Stimulated activated CD4-positive, alpha-beta T cell treated with anti-CD3 and anti-CD28 coated beads, Interleukin-15, amount 100 ng/mL, for 24 hours (primary cell): ENCODE data around the gene HIVEP1.

Experiments
- DNase-seq: peaks from one replicate; pipeline ENCODE4 v3.0.0-alpha.2; 2020

Gene HIVEP1

GRCh38 chr6:12020187-12020791 is 8.2 kb downstream of the HIVEP1 start:
- no peak for DNase-seq

- DNase-seq = no peak
Measured at GRCh38 chr6:12022481-12022880, 10.4 kb downstream of the HIVEP1 start.

- DNase-seq = no peak
Measured at GRCh38 chr6:12022953-12023388, 10.9 kb downstream of the HIVEP1 start.

GRCh38 chr6:12024216-12024615 is 12.1 kb downstream of the HIVEP1 start:
- no peak for DNase-seq

- no peak for DNase-seq
Measured at GRCh38 chr6:12024699-12025434, 12.8 kb downstream of the HIVEP1 start.

- no peak for DNase-seq
Measured at GRCh38 chr6:12026120-12026519, 14.0 kb downstream of the HIVEP1 start.

- no peak for DNase-seq
Measured at GRCh38 chr6:12026833-12027232, 14.7 kb downstream of the HIVEP1 start.

- DNase-seq = no peak
Measured at GRCh38 chr6:12028213-12028612, 16.1 kb downstream of the HIVEP1 start.

- DNase-seq = no peak
Measured at GRCh38 chr6:12029979-12030737, 18.0 kb downstream of the HIVEP1 start.

- DNase-seq = no peak
Measured at GRCh38 chr6:12030993-12031550, 19.0 kb downstream of the HIVEP1 start.

GRCh38 chr6:12032783-12033573 is 20.9 kb downstream of the HIVEP1 start:
- DNase-seq = no peak

GRCh38 chr6:12033770-12034169 is 21.7 kb downstream of the HIVEP1 start:
- DNase-seq = no peak

GRCh38 chr6:12034349-12034748 is 22.2 kb downstream of the HIVEP1 start:
- DNase-seq = no peak

- DNase-seq = no peak
Measured at GRCh38 chr6:12034837-12035236, 22.7 kb downstream of the HIVEP1 start.

- DNase-seq = no peak
Measured at GRCh38 chr6:12036766-12037165, 24.7 kb downstream of the HIVEP1 start.

GRCh38 chr6:12037798-12038197 is 25.7 kb downstream of the HIVEP1 start:
- no peak for DNase-seq

GRCh38 chr6:12039540-12040459 is 27.7 kb downstream of the HIVEP1 start:
- no peak for DNase-seq

GRCh38 chr6:12047304-12047703 is 35.2 kb downstream of the HIVEP1 start:
- DNase-seq = no peak

- no peak for DNase-seq
Measured at GRCh38 chr6:12047792-12048432, 35.8 kb downstream of the HIVEP1 start.

- DNase-seq = no peak
Measured at GRCh38 chr6:12048609-12049008, 36.5 kb downstream of the HIVEP1 start.

- no peak for DNase-seq
Measured at GRCh38 chr6:12049165-12049564, 37.1 kb downstream of the HIVEP1 start.
